Uterus (tissue), 4 donors: ENCODE results near the gene ZNF865. TPM values are rescaled to one million over a fixed set of nuclear protein-coding genes. Genes with fewer than 3 reads are reported as not detected.

Source experiments
- DNase-seq, 2 donors: peaks; one replicate each; pipeline ENCODE4 v3.0.0-alpha.2; 2019 to 2020
- H3K27ac ChIP-seq, 2 donors: fragments of 200-600 bp; sonication (generic); 1 replicate in 1 of 2; 2 replicates in 1 of 2; pipeline ENCODE4 v1.5.1; 2016 to 2018
- H3K27me3 ChIP-seq, 2 donors: fragments of 200-600 bp; sonication (generic); one replicate each; pipeline ENCODE4 v1.5.1; 2018 to 2019; ENCODE audit warnings: control low read depth in 1 of 2
- H3K36me3 ChIP-seq, 2 donors: fragments of 200-600 bp; sonication (generic); one replicate each; pipeline ENCODE4 v1.5.1; 2019; ENCODE audit warnings: control low read depth in 1 of 2
- H3K4me1 ChIP-seq, 2 donors: fragments of 200-600 bp; sonication (generic); one replicate each; pipeline ENCODE4 v1.5.1; 2018 to 2019; ENCODE audit warnings: control low read depth in 1 of 2
- H3K4me3 ChIP-seq, 2 donors: fragments of 200-600 bp; sonication (generic); 1 replicate in 1 of 2; 2 replicates in 1 of 2; pipeline ENCODE4 v1.5.1; 2018 to 2019; ENCODE audit warnings: mild to moderate bottlenecking in 1 of 2
- H3K9me3 ChIP-seq, 2 donors: fragments of 200-600 bp; sonication (generic); one replicate each; pipeline ENCODE4 v1.5.1; 2019; ENCODE audit warnings: control low read depth in 1 of 2
- CTCF ChIP-seq, 4 experiments: fragments of 200-600 bp in 2 of 4; fragments of 450-650 bp in 2 of 4; sonication (generic) in 2 of 4; IDR thresholded peaks; one replicate each; pipeline ENCODE4 v1.5.1; 2016 to 2019; ENCODE audit warnings: antibody characterized with exemption in 4 of 4, mild to moderate bottlenecking in 2 of 4, moderate library complexity in 1 of 4
- POLR2A ChIP-seq, 2 donors: fragments of 450-650 bp; IDR thresholded peaks; one replicate each; pipeline ENCODE4 v1.6.1; 2016; ENCODE audit warnings: antibody characterized with exemption in 2 of 2, mild to moderate bottlenecking in 1 of 2, moderate library complexity in 1 of 2
- intact Hi-C: fragments of 100-400 bp; cut with DNase I; formaldehyde crosslinking; loops from one replicate; pipeline ENCODE4 v1.15.1; 2023; ENCODE audit warnings: low total_unique reads
- total RNA-seq, 4 donors: library from RNA; depleted of rRNA in 3 of 4; stranded (reverse); fragments of >200 nt in 3 of 4; gene quantifications; one replicate each; pipeline versions ENCODE4 v1.1.0 to v1.2.4, GENCODE V29; 2014 to 2023
- donor health status: DM: yes; HTN: yes; CAD: no.

ZNF865 gene
- total RNA-seq, 4 donors from 2014 or later = 2.0 to 24.2 (median 3.2) TPM; not detected in 1

GRCh38 chr19:55655648-55656040 lies 50.2 kb downstream of the ZNF865 start:
- H3K4me1 ChIP-seq = peaks cover 15 to 42% of the 10 kb centered on the region in 2 donors
- intact Hi-C loops = no loop called here
- peak overlapping the region; percentile 99 to 100 for H3K27ac ChIP-seq

GRCh38 chr19:55656552-55656951 lies 51.1 kb downstream of the ZNF865 start:
- intact Hi-C loops = no loop called here
- Histone ChIP-seq H3K4me3 (peak overlapping the region; percentile 80 to 95), H3K27me3 (no peaks in the 10 kb centered on the region)

More at GRCh38 chr19:55655648-55656040, 50.2 kb downstream of the ZNF865 start:
- no peaks in the 10 kb centered on the region for H3K36me3 ChIP-seq
- peak overlapping the region; percentile 80 to 95 for H3K4me3 ChIP-seq
- H3K27me3 ChIP-seq = no peaks in the 10 kb centered on the region
- TF ChIP-seq CTCF (IDR thresholded peaks at IDR 0.05) = no peak
- no peak for TF ChIP-seq POLR2A (IDR thresholded peaks at IDR 0.05)
- DNase-seq = no peak
- no peaks in the 10 kb centered on the region for H3K9me3 ChIP-seq

GRCh38 chr19:55656988-55657747 lies 51.7 kb downstream of the ZNF865 start:
- Histone ChIP-seq H3K36me3 (no peaks in the 10 kb centered on the region), H3K27me3 (no peaks in the 10 kb centered on the region), H3K4me1 (peaks cover 15 to 42% of the 10 kb centered on the region in 2 donors), H3K9me3 (no peaks in the 10 kb centered on the region), H3K27ac (no peak overlapping the region), H3K4me3 (peak overlapping the region in 1 of 2 donors; percentile 1)
- intact Hi-C loops = no loop called here
- no peak for TF ChIP-seq POLR2A (IDR thresholded peaks at IDR 0.05)
- no peak for TF ChIP-seq CTCF (IDR thresholded peaks at IDR 0.05)
- DNase-seq = no peak

More at GRCh38 chr19:55656552-55656951, 51.1 kb downstream of the ZNF865 start:
- no peak for DNase-seq
- Histone ChIP-seq H3K27ac (no peak overlapping the region), H3K36me3 (no peaks in the 10 kb centered on the region), H3K9me3 (no peaks in the 10 kb centered on the region), H3K4me1 (peaks cover 15 to 42% of the 10 kb centered on the region in 2 donors)
- TF ChIP-seq POLR2A (IDR thresholded peaks at IDR 0.05) (no peak), CTCF (IDR thresholded peaks at IDR 0.05) (no peak)

GRCh38 chr19:55658846-55659459 lies 53.5 kb downstream of the ZNF865 start:
- Histone ChIP-seq H3K36me3 (no peaks in the 10 kb centered on the region), H3K4me3 (no peak overlapping the region), H3K9me3 (no peaks in the 10 kb centered on the region), H3K27me3 (no peaks in the 10 kb centered on the region), H3K27ac (no peak overlapping the region), H3K4me1 (peaks cover 15 to 42% of the 10 kb centered on the region in 2 donors)
- intact Hi-C loops = no loop called here
- no peak for DNase-seq
- no peak for TF ChIP-seq POLR2A (IDR thresholded peaks at IDR 0.05)
- TF ChIP-seq CTCF (IDR thresholded peaks at IDR 0.05) = no peak

GRCh38 chr19:55659822-55660221 lies 54.4 kb downstream of the ZNF865 start:
- TF ChIP-seq CTCF (IDR thresholded peaks at IDR 0.05) (no peak), POLR2A (IDR thresholded peaks at IDR 0.05) (no peak)
- Histone ChIP-seq H3K27ac (no peak overlapping the region), H3K9me3 (no peaks in the 10 kb centered on the region), H3K4me3 (no peak overlapping the region), H3K36me3 (no peaks in the 10 kb centered on the region), H3K4me1 (peaks cover 15 to 42% of the 10 kb centered on the region in 2 donors), H3K27me3 (no peaks in the 10 kb centered on the region)
- intact Hi-C loops = no loop called here
- no peak for DNase-seq
